Liver (tissue), 9 donors: ENCODE data around the gene TFG. TPM values are rescaled to one million over a fixed set of nuclear protein-coding genes. Genes with fewer than 3 reads are reported as not detected.

Experiments
- DNase-seq: peaks from one replicate; pipeline ENCODE4 v3.0.0-alpha.2; 2017; ENCODE audit warnings: low spot score
- H3K27ac ChIP-seq, 2 donors: one replicate each; pipeline ENCODE4 v1.7.0; 2013; ENCODE audit warnings: inconsistent platforms in 2 of 2, low read length in 2 of 2, control low read depth in 1 of 2, low read depth in 1 of 2, mild to moderate bottlenecking in 1 of 2
- H3K27me3 ChIP-seq, 4 donors: one replicate each; pipeline versions ENCODE4 v1.6.1 to v1.7.0; 2013; ENCODE audit warnings: low read length in 3 of 4, inconsistent platforms in 1 of 4, mild to moderate bottlenecking in 1 of 4, moderate library complexity in 1 of 4; ENCODE audit not compliant: control insufficient read depth in 4 of 4, insufficient read depth in 4 of 4
- H3K36me3 ChIP-seq, 4 donors: one replicate each; pipeline versions ENCODE4 v1.6.1 to v1.7.0; 2013; ENCODE audit warnings: low read length in 3 of 4, mild to moderate bottlenecking in 3 of 4, low read depth in 1 of 4, moderate library complexity in 1 of 4; ENCODE audit not compliant: control insufficient read depth in 4 of 4, insufficient read depth in 3 of 4
- H3K4me1 ChIP-seq, 4 donors: one replicate each; pipeline versions ENCODE4 v1.6.1 to v1.7.0; 2013; ENCODE audit warnings: low read length in 3 of 4, mild to moderate bottlenecking in 3 of 4, moderate library complexity in 1 of 4; ENCODE audit not compliant: control insufficient read depth in 4 of 4, insufficient read depth in 4 of 4
- H3K4me3 ChIP-seq, 3 donors: one replicate each; pipeline versions ENCODE4 v1.6.1 to v1.7.0; 2013; ENCODE audit warnings: low read length in 3 of 3, control low read depth in 1 of 3, low read depth in 1 of 3, mild to moderate bottlenecking in 1 of 3
- H3K9ac ChIP-seq, 2 donors: one replicate each; pipeline ENCODE4 v1.7.0; 2013; ENCODE audit warnings: low read length in 2 of 2, mild to moderate bottlenecking in 2 of 2, moderate library complexity in 2 of 2, control low read depth in 1 of 2, low read depth in 1 of 2
- H3K9me3 ChIP-seq, 4 donors: one replicate each; pipeline versions ENCODE4 v1.6.1 to v1.7.0; 2013; ENCODE audit warnings: low read length in 3 of 4; ENCODE audit not compliant: control insufficient read depth in 4 of 4
- ATF3 ChIP-seq: IDR thresholded peaks from 2 replicates; pipeline ENCODE4 v1.6.1; 2016; ENCODE audit warnings: antibody characterized with exemption
- CTCF ChIP-seq: fragments of 150-350 bp; IDR thresholded peaks from 2 replicates; pipeline ENCODE4 v1.5.1; 2017; ENCODE audit warnings: improper control_type of control experiment, low read depth, low read length; ENCODE audit not compliant: missing input control
- EGR1 ChIP-seq, 2 donors: IDR thresholded peaks; 2 replicates each; pipeline ENCODE4 v1.6.1; 2016 to 2018; ENCODE audit warnings: antibody characterized with exemption in 2 of 2, low read depth in 2 of 2
- FOXA1 ChIP-seq: IDR thresholded peaks from 2 replicates; pipeline ENCODE4 v1.6.1; 2016; ENCODE audit warnings: antibody characterized with exemption
- FOXA2 ChIP-seq: IDR thresholded peaks from 2 replicates; pipeline ENCODE4 v1.6.1; 2016; ENCODE audit warnings: antibody characterized with exemption
- HNF4A ChIP-seq, 2 donors: conservative IDR thresholded peaks; 2 replicates each; pipeline ENCODE4 v1.6.1; 2016; ENCODE audit warnings: antibody characterized with exemption in 2 of 2, mild to moderate bottlenecking in 2 of 2
- HNF4G ChIP-seq: IDR thresholded peaks from 2 replicates; pipeline ENCODE4 v1.6.1; 2016; ENCODE audit warnings: antibody characterized with exemption
- JUND ChIP-seq, 2 donors: IDR thresholded peaks; 2 replicates each; pipeline ENCODE4 v1.6.1; 2016; ENCODE audit warnings: antibody characterized with exemption in 2 of 2
- NR2F2 ChIP-seq: IDR thresholded peaks from 2 replicates; pipeline ENCODE4 v1.6.1; 2016; ENCODE audit warnings: antibody characterized with exemption
- RAD21 ChIP-seq, 2 donors: IDR thresholded peaks; 2 replicates each; pipeline ENCODE4 v1.6.1; 2016; ENCODE audit warnings: antibody characterized with exemption in 2 of 2, mild to moderate bottlenecking in 2 of 2
- REST ChIP-seq: IDR thresholded peaks from 2 replicates; pipeline ENCODE4 v1.6.1; 2016; ENCODE audit warnings: antibody characterized with exemption, mild to moderate bottlenecking
- RXRA ChIP-seq, 2 donors: IDR thresholded peaks; 2 replicates each; pipeline ENCODE4 v1.6.1; 2017 to 2018; ENCODE audit warnings: antibody characterized with exemption in 2 of 2, mild to moderate bottlenecking in 1 of 2
- SP1 ChIP-seq: IDR thresholded peaks from 2 replicates; pipeline ENCODE4 v1.6.1; 2018; ENCODE audit warnings: antibody characterized with exemption, mild to moderate bottlenecking
- TAF1 ChIP-seq: conservative IDR thresholded peaks from 2 replicates; pipeline ENCODE4 v1.6.1; 2016; ENCODE audit warnings: antibody characterized with exemption, mild to moderate bottlenecking
- YY1 ChIP-seq: IDR thresholded peaks from 2 replicates; pipeline ENCODE4 v1.6.1; 2016; ENCODE audit warnings: antibody characterized with exemption, mild to moderate bottlenecking
- WGBS: extraction: QIAGEN DNeasy Blood & Tissue Kit; methylation state at CpG from one replicate; pipeline ENCODE4 v1.1.7; 2013; 5-methylcytosine and 5-hydroxymethylcytosine counted together
- polyA plus RNA-seq, 2 donors: library from polyadenylated mRNA; stranded (reverse) in 1 of 2; unstranded in 1 of 2; fragments of 200-250 nt in 1 of 2; fragments of >200 nt in 1 of 2; fragmentation: Nextera tagmentation in 1 of 2; extraction: Ambion mirVana in 1 of 2; gene quantifications; one replicate each; pipeline versions ENCODE4 v1.2.1 to v1.2.3, GENCODE V29; 2013 to 2015
- total RNA-seq, 2 donors: library from RNA; depleted of rRNA; stranded (reverse); fragments of >200 nt; gene quantifications; one replicate each; pipeline ENCODE4 v1.2.3, GENCODE V29; 2014
- donor health status: healthy.
- donor health status: healthy.
- donor health status: healthy.
- donor health status: healthy.
- donor health status: healthy.

Gene TFG
- total and polyA plus RNA-seq, 4 donors: 42.4 to 70.8 (median 65.0) TPM

- TF ChIP-seq NR2F2: no peak
- TF ChIP-seq HNF4G: no peak
- no peak for TF ChIP-seq SP1
- TF ChIP-seq YY1: no peak
- TF ChIP-seq ATF3: no peak
- no peak for TF ChIP-seq EGR1 (IDR thresholded peaks at IDR 0.05; ENCODE audit: low read depth in 2 of 2)
- TF ChIP-seq CTCF: no peak
- no peak for TF ChIP-seq FOXA2
- no peak for TF ChIP-seq HNF4A (conservative IDR thresholded peaks at IDR 0.05)
- TF ChIP-seq TAF1: no peak
- no peak for TF ChIP-seq REST
- no peak for TF ChIP-seq RAD21 (IDR thresholded peaks at IDR 0.05)
- TF ChIP-seq FOXA1: no peak
- no peak for TF ChIP-seq RXRA (IDR thresholded peaks at IDR 0.05)
- H3K4me3 ChIP-seq: no peak overlapping the region
- no peak for DNase-seq
- H3K9ac ChIP-seq: no peak overlapping the region
- peaks cover 10 to 35% (median 18%) of the 10 kb centered on the region in 4 donors for H3K4me1 ChIP-seq
- peaks cover 7 to 31% (median 18%) of the 10 kb centered on the region in 4 donors for H3K36me3 ChIP-seq
- no peaks in the 10 kb centered on the region for H3K9me3 ChIP-seq
- no peaks in the 10 kb centered on the region for H3K27me3 ChIP-seq
- peak overlapping the region in 1 of 2 donors; percentile 20 for H3K27ac ChIP-seq
- whole genome bisulfite sequencing: 34% methylated on average over 2 of the region's 2 CpGs
These were observed 7.8 kb downstream of the TFG start for GRCh38 chr3:100717063-100717462.

- peak overlapping the region in 1 of 2 donors; percentile 34 for H3K27ac ChIP-seq
These were observed 8.6 kb downstream of the TFG start for GRCh38 chr3:100717637-100718487.

More at GRCh38 chr3:100717637-100718487, 8.6 kb downstream of the TFG start:
- Histone ChIP-seq H3K4me3 (no peak overlapping the region), H3K27me3 (no peaks in the 10 kb centered on the region), H3K4me1 (peaks cover 10 to 30% (median 18%) of the 10 kb centered on the region in 4 donors), H3K9me3 (no peaks in the 10 kb centered on the region), H3K36me3 (peaks cover 7 to 33% (median 22%) of the 10 kb centered on the region in 4 donors), H3K9ac (no peak overlapping the region)
- TF ChIP-seq HNF4A (conservative IDR thresholded peaks at IDR 0.05) (peak; percentile 32 to 57), ATF3 (peak; percentile 12), RAD21 (IDR thresholded peaks at IDR 0.05) (peak in 1 of 2 donors; percentile 8), JUND (IDR thresholded peaks at IDR 0.05) (peak; percentile 26 to 32), REST (no peak), RXRA (IDR thresholded peaks at IDR 0.05) (peak in 1 of 2 donors; percentile 45), TAF1 (no peak)
- WGBS: 48% methylated on average over 4 of the region's 4 CpGs
- DNase-seq: no peak
